Testis (tissue), 2 donors: Measurements from ENCODE around the gene AHDC1.

Experiments
- CTCF ChIP-seq, 3 experiments: fragments of 450-650 bp in 2 of 3; fragments of 200-600 bp in 1 of 3; sonication (generic) in 1 of 3; IDR thresholded peaks; one replicate each; pipeline ENCODE4 v1.5.1; 2016 to 2019; ENCODE audit warnings: antibody characterized with exemption in 3 of 3, mild to moderate bottlenecking in 2 of 3, moderate library complexity in 1 of 3
- POLR2A ChIP-seq: fragments of 450-650 bp; IDR thresholded peaks from one replicate; pipeline ENCODE4 v1.6.1; 2017; ENCODE audit warnings: antibody characterized with exemption, mild to moderate bottlenecking, moderate library complexity

GRCh38 chr1:27485363-27485762 lies 118.6 kb downstream of the AHDC1 start:
- TF ChIP-seq CTCF (IDR thresholded peaks at IDR 0.05) (no peak), POLR2A (no peak)
